GM12878 (cell line): ENCODE measurements around the gene ATP6V1C2. TPM values are rescaled to one million over a fixed set of nuclear protein-coding genes. Genes with fewer than 3 reads are reported as not detected.

Experiments used
- ATAC-seq: fragments of 200-7000 bp; cut with Tn5 transposase; 3 replicates; pipeline ENCODE4 v1.9.1; 2020; ENCODE audit warnings: mild to moderate bottlenecking, moderate library complexity
- BruUV-seq: library from RNA; stranded (reverse); fragments of 400-500 nt; replicated peaks from 2 replicates; lab custom pipeline; 2021; lab: Mats Ljungman, UMichigan
- CTCF ChIA-PET: fragments of 300-600 bp; sonication (Branson Sonifier 250); formaldehyde crosslinking; extraction: SDS; loops from one replicate; lab custom pipeline; 2021; ENCODE audit warnings: inconsistent platforms; lab: Yijun Ruan, JAX
- POLR2A ChIA-PET: fragments of 350-600 bp; formaldehyde crosslinking; extraction: SDS; loops from one replicate; lab custom pipeline; 2021; ENCODE audit warnings: inconsistent platforms; lab: Charles Lee
- RAD21 ChIA-PET: fragments of 300-600 bp; sonication (Branson Sonifier 250); formaldehyde crosslinking; loops from one replicate; lab custom pipeline; 2023; ENCODE audit warnings: antibody characterized with exemption; ENCODE audit not compliant: unreplicated experiment; lab: Charles Lee
- SMC1A ChIA-PET: fragments of 300-600 bp; sonication (Branson Sonifier 250); formaldehyde crosslinking; loops from one replicate; lab custom pipeline; 2023; ENCODE audit not compliant: unreplicated experiment, uncharacterized antibody; lab: Charles Lee
- DNase-seq: peaks from one replicate; pipeline ENCODE4 v3.0.0-alpha.2; 2011; ENCODE audit warnings: low read depth, low spot score
- FAIRE-seq: peaks from 3 replicates; lab custom pipeline; 2011; peaks lifted over from hg19 to GRCh38; lab: Jason Lieb, UNC
- H2AFZ ChIP-seq: 2 replicates; pipeline ENCODE4 v1.6.0; 2011; ENCODE audit warnings: low read depth, low read length, control low read depth; ENCODE audit not compliant: control insufficient read depth
- H3K27ac ChIP-seq: 2 replicates; pipeline ENCODE4 v1.5.1; 2011; ENCODE audit warnings: control low read depth; ENCODE audit not compliant: control insufficient read depth, insufficient read depth
- H3K27me3 ChIP-seq, 2 experiments: replicated peaks in 1 of 2; 2 replicates each; pipeline versions ENCODE4 v1.6.0 to v1.6.1; 2011; ENCODE audit warnings: low read length in 1 of 2; ENCODE audit not compliant: control insufficient read depth in 2 of 2, insufficient read depth in 2 of 2
- H3K36me3 ChIP-seq, 2 experiments: 2 replicates each; pipeline ENCODE4 v1.5.1; 2011; ENCODE audit warnings: low read length in 1 of 2; ENCODE audit not compliant: control insufficient read depth in 2 of 2, insufficient read depth in 2 of 2
- H3K4me1 ChIP-seq: 2 replicates; pipeline ENCODE4 v1.6.1; 2011; ENCODE audit warnings: mild to moderate bottlenecking, low read length, moderate library complexity, mixed read lengths; ENCODE audit not compliant: control insufficient read depth, insufficient read depth
- H3K4me2 ChIP-seq: 2 replicates; pipeline ENCODE4 v1.6.0; 2011; ENCODE audit warnings: control low read depth; ENCODE audit not compliant: control insufficient read depth, insufficient read depth
- H3K4me3 ChIP-seq: fragments of 200-600 bp; sonication (generic); 2 replicates; pipeline ENCODE4 v1.5.1; 2016
- H3K79me2 ChIP-seq: 2 replicates; pipeline ENCODE4 v1.6.0; 2011; ENCODE audit warnings: low read length; ENCODE audit not compliant: control insufficient read depth, insufficient read depth
- H3K9ac ChIP-seq: 2 replicates; pipeline ENCODE4 v1.8.0; 2011; ENCODE audit warnings: low read length, control low read depth, mixed read lengths; ENCODE audit not compliant: control insufficient read depth, insufficient read depth
- H3K9me3 ChIP-seq: replicated peaks from 3 replicates; pipeline ENCODE4 v1.5.1; 2011; ENCODE audit warnings: mild to moderate bottlenecking, low read length; ENCODE audit not compliant: control insufficient read depth, insufficient read depth
- H4K20me1 ChIP-seq: 2 replicates; pipeline ENCODE4 v1.6.0; 2011; ENCODE audit not compliant: control insufficient read depth, insufficient read depth
- CEBPZ ChIP-seq: fragments of 150-350 bp; IDR thresholded peaks from 2 replicates; pipeline ENCODE4 v1.6.1; 2016; ENCODE audit warnings: low read depth, low read length
- CREM ChIP-seq: IDR thresholded peaks from 2 replicates; pipeline ENCODE4 v1.6.1; 2014; ENCODE audit warnings: antibody characterized with exemption, low read depth
- E2F4 ChIP-seq: IDR thresholded peaks from 2 replicates; pipeline ENCODE4 v1.6.1; 2012; ENCODE audit warnings: low read depth, low read length, improper control_type of control experiment
- E2F8 ChIP-seq: fragments of 450-650 bp; IDR thresholded peaks from 2 replicates; pipeline ENCODE4 v1.6.1; 2018; ENCODE audit warnings: mild to moderate bottlenecking, low read depth, moderate library complexity; ENCODE audit not compliant: partially characterized antibody
- EED ChIP-seq: sonication (generic); IDR thresholded peaks from 2 replicates; pipeline ENCODE4 v1.6.1; 2016; ENCODE audit warnings: antibody characterized with exemption, low read depth
- EP300 ChIP-seq, 2 experiments: fragments of 150-350 bp in 1 of 2; IDR thresholded peaks; 2 replicates each; pipeline ENCODE4 v1.6.1; 2011 to 2012; ENCODE audit warnings: low read depth in 2 of 2, low read length in 2 of 2, borderline replicate concordance in 1 of 2, improper control_type of control experiment in 1 of 2, inconsistent platforms in 1 of 2; ENCODE audit not compliant: control insufficient read depth in 1 of 2
- HDAC2 ChIP-seq: fragments of 200-600 bp; sonication (generic); IDR thresholded peaks from 2 replicates; pipeline ENCODE4 v1.6.1; 2017
- KLF5 ChIP-seq: fragments of 450-650 bp; IDR thresholded peaks from 2 replicates; pipeline ENCODE4 v1.6.1; 2014; ENCODE audit warnings: mild to moderate bottlenecking; ENCODE audit not compliant: partially characterized antibody
- MTA2 ChIP-seq: fragments of 450-650 bp; IDR thresholded peaks from 2 replicates; pipeline ENCODE4 v1.6.1; 2016; ENCODE audit warnings: low read depth, mild to moderate bottlenecking, moderate library complexity
- MXI1 ChIP-seq: fragments of 150-350 bp; IDR thresholded peaks from 2 replicates; pipeline ENCODE4 v1.6.1; 2011; ENCODE audit warnings: low read depth, mild to moderate bottlenecking, inconsistent platforms, low read length, improper control_type of control experiment
- MYB ChIP-seq: fragments of 150-350 bp; IDR thresholded peaks from 2 replicates; pipeline ENCODE4 v1.6.1; 2014; ENCODE audit warnings: mild to moderate bottlenecking, low read depth, low read length, borderline replicate concordance
- NFYB ChIP-seq: IDR thresholded peaks from 2 replicates; pipeline ENCODE4 v1.6.1; 2011; ENCODE audit warnings: low read depth, mild to moderate bottlenecking, low read length, improper control_type of control experiment, moderate library complexity; ENCODE audit not compliant: insufficient read depth
- PBX3 ChIP-seq: IDR thresholded peaks from 2 replicates; pipeline ENCODE4 v1.6.1; 2011; ENCODE audit warnings: mild to moderate bottlenecking, low read depth, low read length, moderate library complexity; ENCODE audit not compliant: insufficient replicate concordance
- SMC3 ChIP-seq: IDR thresholded peaks from 2 replicates; pipeline ENCODE4 v1.6.1; 2011; ENCODE audit warnings: low read length, improper control_type of control experiment, borderline replicate concordance
- YY1 ChIP-seq: IDR thresholded peaks from 2 replicates; pipeline ENCODE4 v1.6.1; 2011; ENCODE audit warnings: low read depth, mild to moderate bottlenecking, low read length
- WGBS: methylation state at CpG from one replicate; pipeline ENCODE4 v1.1.6; 2016; ENCODE audit warnings: low lambda C conversion rate; ENCODE audit not compliant: insufficient replicate concordance, insufficient coverage; ENCODE audit errors: missing lambda C conversion rate; 5-methylcytosine and 5-hydroxymethylcytosine counted together
- in situ Hi-C: fragments of 300-500 bp; cut with MboI; formaldehyde crosslinking; loops from 9 replicates; pipeline ENCODE4 v1.14.3; 2018; ENCODE audit warnings: mixed read lengths
- intact Hi-C: fragments of 100-400 bp; cut with micrococcal nuclease; formaldehyde crosslinking; loops from one replicate; pipeline ENCODE4 v1.14.2; 2022; ENCODE audit not compliant: unreplicated experiment
- polyA plus RNA-seq, 11 experiments: library from polyadenylated mRNA; depleted of rRNA in 4 of 11; unstranded in 6 of 11; stranded (reverse) in 5 of 11; fragments of >200 nt; fragmentation: Nextera tagmentation in 4 of 11; fragmentation: Illumina TruSeq in 1 of 11; extraction: Ambion mirVana in 4 of 11; extraction: Trizol in 1 of 11; gene quantifications; 1 replicate in 1 of 11; 2 replicates in 10 of 11; pipeline versions ENCODE4 v1.2.1 to v1.2.3, GENCODE V29; 2011 to 2016; ENCODE audit warnings: inconsistent platforms in 2 of 11, missing spikeins in 2 of 11, low read depth in 1 of 11
- total RNA-seq, 4 experiments: library from RNA; depleted of rRNA in 3 of 4; stranded (reverse); fragments of >200 nt in 3 of 4; fragmentation: Illumina TruSeq in 1 of 4; extraction: Trizol in 1 of 4; gene quantifications; 2 replicates each; pipeline versions ENCODE4 v1.2.1 to v1.2.3, GENCODE V29; 2013 to 2021

Gene ATP6V1C2
- total and polyA plus RNA-seq, 10 of the 15 experiments (the other 5 are each of a cell fraction or from before 2014, with no cell fraction given): 0.04 to 1.5 (median 0.24) TPM; not detected in 1

GRCh38 chr2:10752236-10752635 is 30.8 kb downstream of the ATP6V1C2 start (continued):
- TF ChIP-seq E2F8 (no peak), MYB (no peak), EED (no peak), SMC3 (no peak)
- TF ChIP-seq, all 136 proteins: peak for 0

GRCh38 chr2:10753156-10753555 is 31.7 kb downstream of the ATP6V1C2 start:
- SMC1A ChIA-PET: interaction anchor here (0.6 kb wide), 1 partner anchor 9 kb away, joined by 3 read pairs; no protein-coding TSS in a partner anchor
- no peak for TF ChIP-seq HDAC2
- TF ChIP-seq NFYB: no peak
- no peak for TF ChIP-seq KLF5
- TF ChIP-seq CREM: no peak
- TF ChIP-seq CEBPZ: no peak
- TF ChIP-seq E2F4: no peak
- no peak for TF ChIP-seq MXI1
- TF ChIP-seq EED: no peak
- no peak for TF ChIP-seq PBX3
- TF ChIP-seq YY1: no peak
- no peak for TF ChIP-seq EP300 (IDR thresholded peaks at IDR 0.05; ENCODE audit: borderline replicate concordance in 1 of 2, control insufficient read depth in 1 of 2, low read depth in 2 of 2, low read length in 2 of 2)
- no peak for TF ChIP-seq MTA2

More at GRCh38 chr2:10753156-10753555, 31.7 kb downstream of the ATP6V1C2 start:
- H3K4me3 ChIP-seq: no peak overlapping the region
- H3K27me3 ChIP-seq: no peaks in the 10 kb centered on the region
- no peaks in the 10 kb centered on the region for H3K9me3 ChIP-seq
- FAIRE-seq (no peak), ATAC-seq (no peak), DNase-seq (no peak)
- no TSS peak for BruUV-seq
- in situ Hi-C loops (no loop called here), intact Hi-C loops (no loop called here)
- POLR2A ChIA-PET: no interaction called here
- H4K20me1 ChIP-seq: no peaks in the 10 kb centered on the region
- H3K79me2 ChIP-seq: no peaks in the 10 kb centered on the region
- H3K9ac ChIP-seq: no peak overlapping the region
- CTCF ChIA-PET: interaction anchor here (1.7 kb wide), 1 partner anchor 48 kb away, joined by 3 read pairs; no protein-coding TSS in a partner anchor
- RAD21 ChIA-PET: no interaction called here
- WGBS: 49% methylated on average over 6 of the region's 7 CpGs
- no peaks in the 10 kb centered on the region for H3K4me1 ChIP-seq
- H3K4me2 ChIP-seq: no peak overlapping the region
- H3K36me3 ChIP-seq: no peaks in the 10 kb centered on the region
- no peak overlapping the region for H2AFZ ChIP-seq
- no peak overlapping the region for H3K27ac ChIP-seq
